ENCODE results near the gene SEC61A1. TPM values are rescaled to one million over a fixed set of nuclear protein-coding genes. Genes with fewer than 3 reads are reported as not detected.

Gene SEC61A1
- polyA plus RNA-seq, 12 donors, result 80.0 to 146 (median 107) TPM; not detected in 1

GRCh38 chr3:128075522-128076482 lies 23.6 kb downstream of the SEC61A1 start:
- DNase-seq, result peak; percentile 93

DNA sequence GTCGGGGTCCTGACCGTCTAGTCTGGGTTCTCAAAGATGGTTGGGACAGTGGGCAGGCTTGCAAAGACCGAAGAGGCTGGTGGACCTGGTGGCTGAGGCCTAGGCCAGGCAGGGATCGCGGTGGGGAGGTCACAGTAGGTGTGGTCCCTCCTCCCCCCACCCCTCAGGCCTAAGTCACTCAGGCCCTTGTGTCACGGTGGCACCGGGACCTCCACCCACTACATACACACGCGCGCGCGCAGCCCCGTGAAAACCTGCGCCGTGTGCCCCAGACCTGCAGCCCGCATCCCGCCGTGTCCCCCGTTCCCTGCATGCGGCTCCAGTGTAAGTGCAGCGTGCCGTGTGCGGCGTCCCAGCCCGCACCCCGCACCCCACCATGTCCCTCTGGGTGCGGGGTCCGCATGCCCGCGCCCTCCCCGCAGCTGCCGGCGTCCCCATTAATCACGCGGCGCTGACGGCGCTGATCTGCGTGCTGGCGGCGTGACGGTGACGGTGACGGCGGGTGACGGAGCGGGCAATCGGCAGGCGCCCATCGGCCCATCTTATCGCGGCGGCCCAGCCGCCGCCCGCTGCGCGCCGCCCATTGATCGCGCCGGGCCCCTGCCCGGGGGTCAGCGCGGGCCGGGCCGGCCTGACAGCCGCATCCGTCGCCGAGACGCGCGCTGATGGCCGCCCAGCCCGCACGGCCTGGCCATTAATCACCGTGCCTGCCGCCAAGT lies 24.4 kb downstream of the SEC61A1 start:
- DNase-seq, result peak; percentile 23

DNA sequence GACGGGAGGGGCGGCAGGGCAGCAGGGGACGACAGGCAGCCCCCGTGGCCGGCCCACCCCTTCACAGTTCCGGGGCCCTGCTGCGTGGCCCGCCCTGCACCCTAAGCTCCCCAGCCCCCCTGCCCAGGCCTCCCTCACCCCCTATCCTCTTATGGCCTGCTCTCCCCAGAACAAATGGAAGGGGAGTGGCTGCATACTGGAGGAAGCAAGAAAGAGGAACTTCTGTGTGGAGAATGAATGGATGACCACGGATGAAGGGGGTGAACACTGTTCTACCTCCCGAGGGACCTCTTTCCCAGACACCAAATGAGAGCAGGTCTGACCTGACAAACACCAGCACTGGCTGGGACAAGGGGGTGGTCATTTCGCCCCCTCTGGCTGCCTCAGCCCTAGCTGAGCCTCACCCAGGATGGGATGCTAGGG lies 25.0 kb downstream of the SEC61A1 start:
- no peak for DNase-seq

GRCh38 chr3:128077665-128078064 lies 25.4 kb downstream of the SEC61A1 start:
- DNase-seq, result no peak

GRCh38 chr3:128078322-128078721 lies 26.1 kb downstream of the SEC61A1 start:
- DNase-seq, result no peak

GRCh38 chr3:128078875-128079274 lies 26.6 kb downstream of the SEC61A1 start:
- DNase-seq, result no peak

DNA sequence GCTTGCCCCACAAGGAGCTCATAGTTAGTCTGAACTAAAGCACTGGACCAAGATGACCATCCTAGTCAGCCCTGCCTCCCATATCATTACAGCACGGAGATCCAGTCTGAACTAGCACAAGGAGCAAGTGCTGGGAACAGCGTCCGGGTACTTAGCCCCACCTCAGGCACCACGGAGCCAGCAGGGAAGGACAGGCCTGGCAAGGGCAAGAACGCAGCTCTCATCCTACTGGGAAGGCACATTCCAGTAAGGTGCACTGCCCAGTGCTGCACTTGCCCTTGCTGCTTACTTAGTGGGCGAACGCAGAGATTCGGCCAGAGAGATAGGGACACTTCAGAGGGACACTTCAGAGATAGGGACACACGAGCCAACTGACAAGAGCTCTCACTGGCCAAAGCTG lies 27.6 kb downstream of the SEC61A1 start:
- no peak for DNase-seq

- DNase-seq, result no peak
These were observed 28.3 kb downstream of the SEC61A1 start for GRCh38 chr3:128080323-128081080.

- no peak for DNase-seq
These were observed 29.0 kb downstream of the SEC61A1 start for GRCh38 chr3:128081226-128081625.

- no peak for DNase-seq
These were observed 29.6 kb downstream of the SEC61A1 start for GRCh38 chr3:128081846-128082245.

- no peak for DNase-seq
These were observed 30.3 kb downstream of the SEC61A1 start for GRCh38 chr3:128082546-128082945.

DNA sequence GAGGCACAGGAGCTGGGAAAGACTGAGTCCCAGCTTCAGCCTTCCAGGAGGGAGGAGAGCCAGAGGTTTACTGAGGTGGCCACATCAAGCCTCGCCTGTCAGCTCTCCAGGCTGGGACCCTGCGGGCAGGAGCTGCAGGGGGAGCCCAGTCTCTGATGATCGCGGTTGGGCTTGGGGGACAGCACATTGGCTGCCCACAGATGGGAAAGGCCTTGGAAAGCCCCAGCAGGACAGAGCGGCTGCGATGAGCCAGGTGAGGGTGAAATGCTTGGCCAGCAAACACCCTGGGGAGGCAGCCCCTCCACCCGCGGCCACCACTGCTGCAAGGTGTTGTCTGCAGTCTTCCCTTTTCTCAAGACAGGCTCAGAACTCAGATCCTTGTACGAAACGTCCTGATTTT lies 31.2 kb downstream of the SEC61A1 start:
- no peak for DNase-seq

GRCh38 chr3:128083980-128084674 lies 31.9 kb downstream of the SEC61A1 start:
- no peak for DNase-seq

- DNase-seq, result no peak
These were observed 32.4 kb downstream of the SEC61A1 start for GRCh38 chr3:128084675-128085021.

- DNase-seq, result no peak
These were observed 36.9 kb downstream of the SEC61A1 start for GRCh38 chr3:128089135-128089534.

DNA sequence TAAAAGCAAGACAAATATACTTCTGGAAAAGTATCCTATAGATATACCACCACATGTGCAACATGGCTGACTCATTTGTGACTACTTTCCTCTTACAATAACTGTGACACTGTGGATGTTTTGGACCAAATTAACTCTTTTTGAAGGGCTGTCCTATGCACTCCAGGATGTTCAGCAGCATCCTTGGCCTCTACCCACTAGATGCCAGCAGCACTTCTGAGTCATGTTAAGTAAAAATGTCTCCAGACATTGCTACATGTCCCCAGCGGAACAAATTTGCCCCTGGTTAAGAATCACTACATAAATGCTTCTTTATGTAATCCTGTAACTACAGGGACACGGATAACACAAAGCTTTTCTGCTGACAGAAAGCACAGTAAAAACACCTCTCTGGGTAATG lies 39.3 kb downstream of the SEC61A1 start:
- no peak for DNase-seq

DNA sequence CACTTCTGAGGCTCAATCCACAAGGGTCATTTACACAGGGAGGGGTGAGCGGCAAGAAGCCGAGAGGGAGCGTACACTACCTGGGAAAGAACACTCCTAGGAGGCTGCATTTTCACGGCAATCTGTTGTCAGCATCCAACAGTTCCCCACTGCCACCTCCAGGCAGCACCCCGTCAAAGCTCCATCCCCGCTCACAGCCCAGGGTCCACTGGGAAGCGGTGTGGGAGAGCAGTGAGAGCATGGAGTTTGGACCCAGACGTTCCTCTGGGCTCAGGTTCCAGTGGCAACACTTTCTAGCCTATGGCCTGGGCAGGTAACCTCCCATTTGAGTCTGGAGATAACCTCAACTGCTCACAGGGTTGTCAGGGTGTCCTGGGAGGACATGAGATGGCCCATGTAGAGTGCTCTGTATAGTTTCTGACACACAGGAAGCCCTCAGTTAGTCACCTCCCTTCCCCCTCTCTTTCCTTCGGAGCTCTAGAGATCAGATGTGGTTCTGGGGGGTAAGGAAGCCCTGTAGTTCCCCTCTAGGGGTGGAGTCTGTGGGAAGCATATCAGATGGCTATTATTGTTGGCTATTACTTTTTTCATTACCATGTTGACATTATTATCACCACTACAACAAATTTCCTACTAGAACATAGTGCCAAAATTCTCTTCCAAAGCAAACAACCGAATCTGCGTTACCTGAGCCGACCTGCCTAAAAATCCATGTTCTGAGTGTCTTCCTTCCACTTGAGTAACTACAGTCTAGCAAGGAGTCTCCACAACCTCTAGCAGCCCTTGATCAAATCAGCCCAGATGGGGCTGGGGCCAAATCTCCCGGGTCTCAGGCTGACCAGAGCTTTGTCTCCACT lies 42.3 kb downstream of the SEC61A1 start:
- DNase-seq, result no peak

GRCh38 chr3:128095222-128095703 lies 43.0 kb downstream of the SEC61A1 start:
- peak; percentile 62 for DNase-seq

DNA sequence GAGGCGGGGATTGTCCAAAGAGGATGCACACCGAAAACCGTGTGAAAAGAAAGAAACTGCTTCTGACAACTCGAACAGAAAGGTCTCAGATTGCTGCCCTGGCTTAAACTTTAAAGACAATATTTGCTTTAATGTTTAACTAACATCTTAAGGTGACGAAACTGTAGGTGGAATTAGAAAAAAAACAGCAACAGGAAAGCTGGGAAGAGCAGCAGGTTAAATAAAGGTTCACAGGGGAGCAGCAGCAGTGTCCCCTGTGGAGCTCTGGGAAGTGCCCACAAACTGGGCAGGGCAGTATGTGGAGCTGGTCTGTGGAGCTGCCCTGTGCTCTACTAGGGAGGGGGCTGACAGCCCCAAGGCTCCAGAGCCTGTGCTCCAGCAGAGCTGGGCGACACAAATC lies 46.0 kb downstream of the SEC61A1 start:
- no peak for DNase-seq

GRCh38 chr3:128100161-128100560 lies 47.9 kb downstream of the SEC61A1 start:
- no peak for DNase-seq
